HG02852 (cell line): Measurements from ENCODE around the gene GPR39.

ENCODE experiments used
- ATAC-seq: cut with Tn5 transposase; IDR thresholded peaks from one replicate; pipeline ENCODE4 v1.9.1; 2021; ENCODE audit warnings: mild to moderate bottlenecking, moderate library complexity; ENCODE audit not compliant: unreplicated experiment

The GPR39 gene

DNA sequence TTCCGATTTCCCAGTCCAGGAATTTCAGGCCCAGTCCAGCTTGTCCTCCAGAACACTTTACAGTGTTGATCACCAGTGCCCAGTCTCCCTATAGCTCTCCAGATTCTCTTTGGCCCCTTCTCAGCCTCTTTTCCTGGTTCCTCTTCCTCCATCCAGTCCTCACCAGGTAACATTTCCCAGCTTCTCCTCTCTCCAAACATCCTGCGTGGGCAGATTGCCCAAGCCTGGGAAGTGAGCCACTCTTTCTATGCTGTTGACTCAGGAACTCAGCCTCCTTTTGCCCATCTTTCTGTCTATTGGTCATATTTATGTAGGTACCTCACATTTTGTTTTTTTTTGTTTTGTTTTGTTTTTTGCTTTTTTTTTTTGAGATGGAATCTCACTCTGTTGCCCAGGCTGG, 144.0 kb downstream of the GPR39 start:
- no peak for ATAC-seq

DNA sequence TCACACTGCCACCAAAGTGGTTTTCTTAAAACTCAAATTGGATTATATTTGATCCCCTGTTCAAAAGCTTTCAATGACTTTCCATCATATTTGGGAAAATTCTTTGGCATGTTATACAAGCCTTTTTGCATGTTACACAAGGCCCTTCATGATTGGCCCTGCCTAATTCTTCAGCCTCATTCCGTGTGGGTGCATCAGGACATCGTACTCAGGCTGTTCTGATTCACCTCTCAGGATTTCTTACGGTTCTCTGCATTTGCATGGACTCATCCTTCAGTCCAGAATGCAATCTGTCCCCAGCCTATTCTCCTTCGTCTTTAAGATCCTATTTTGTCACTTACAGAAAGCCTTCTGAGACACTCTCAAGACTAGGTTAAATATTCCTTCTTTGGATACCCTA, 145.6 kb downstream of the GPR39 start:
- ATAC-seq, result no peak

DNA sequence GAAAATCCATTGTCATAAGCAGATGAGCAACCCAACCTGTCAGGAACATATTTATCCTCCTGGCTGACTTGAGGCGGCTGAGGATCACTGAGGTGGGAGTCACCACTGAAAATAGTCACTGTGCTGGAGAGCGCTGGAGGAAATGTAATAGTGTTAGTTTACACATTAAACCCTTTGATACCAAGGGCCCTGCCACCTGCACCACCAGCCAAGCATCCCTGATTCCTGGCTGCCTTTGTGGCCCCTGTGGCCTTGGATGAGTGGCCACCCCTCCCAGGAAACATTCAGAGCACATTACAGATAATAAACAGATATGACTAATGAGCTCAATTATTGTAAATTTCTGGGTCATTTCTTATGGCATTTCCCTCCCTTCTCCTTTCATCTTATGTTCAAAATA, 147.5 kb downstream of the GPR39 start:
- no peak for ATAC-seq

DNA sequence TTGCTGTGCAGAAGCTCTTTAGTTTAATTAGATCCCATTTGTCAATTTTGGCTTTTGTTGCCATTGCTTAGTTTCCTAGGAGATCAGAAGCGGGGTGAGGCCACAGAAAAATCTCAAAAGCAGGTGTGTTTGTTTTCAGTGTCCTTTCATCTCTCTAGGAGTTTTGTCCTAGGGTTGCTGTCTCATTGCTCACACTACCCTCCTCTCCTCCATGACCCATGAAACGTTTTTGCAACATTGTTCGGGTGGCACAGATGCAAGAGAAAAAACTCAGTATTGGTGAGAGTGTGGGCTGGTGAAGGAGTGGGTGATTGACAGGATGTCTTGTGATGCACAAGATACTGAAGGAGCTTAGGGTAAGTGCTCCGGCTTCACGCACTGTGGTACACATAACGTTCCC, 149.8 kb downstream of the GPR39 start:
- no peak for ATAC-seq

DNA sequence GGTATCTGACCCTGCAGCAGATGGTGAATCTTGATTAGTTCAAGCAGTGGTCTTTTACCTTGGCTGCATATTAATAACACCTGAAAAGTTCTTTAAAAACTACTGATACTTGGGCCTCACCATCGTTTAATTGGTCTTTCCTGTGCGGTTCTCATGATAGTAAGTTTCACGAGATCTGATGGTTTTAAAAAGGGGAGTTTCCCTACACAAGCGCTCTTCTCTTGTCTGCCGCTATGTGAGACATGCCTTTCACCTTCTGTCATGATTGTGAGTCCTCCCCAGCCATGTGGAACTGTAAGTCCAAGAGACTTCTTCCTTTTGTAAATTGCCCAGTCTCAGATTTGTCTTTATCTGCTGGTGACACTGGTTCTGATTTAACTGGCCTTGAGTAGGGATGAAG, 151.1 kb downstream of the GPR39 start:
- ATAC-seq, result no peak

DNA sequence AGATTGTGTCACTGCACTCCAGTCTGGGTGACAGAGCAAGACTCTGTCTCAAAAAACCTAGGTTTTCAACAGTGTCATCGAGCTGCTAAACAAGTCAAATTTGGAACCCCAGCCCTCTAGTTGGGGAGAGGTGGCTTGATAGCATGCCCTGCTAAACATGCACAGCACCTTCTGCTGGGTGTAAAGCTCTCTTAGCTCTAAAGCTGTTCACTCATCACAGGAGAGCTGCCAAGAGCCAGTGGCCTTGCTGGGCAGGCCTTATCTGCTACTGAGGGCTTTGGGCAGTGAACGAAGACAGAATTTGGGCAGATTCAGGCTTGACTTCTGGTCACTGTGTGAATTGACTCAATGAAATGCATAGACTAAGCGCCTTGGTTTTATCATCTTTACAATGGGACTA, 152.1 kb downstream of the GPR39 start:
- ATAC-seq, result no peak

DNA sequence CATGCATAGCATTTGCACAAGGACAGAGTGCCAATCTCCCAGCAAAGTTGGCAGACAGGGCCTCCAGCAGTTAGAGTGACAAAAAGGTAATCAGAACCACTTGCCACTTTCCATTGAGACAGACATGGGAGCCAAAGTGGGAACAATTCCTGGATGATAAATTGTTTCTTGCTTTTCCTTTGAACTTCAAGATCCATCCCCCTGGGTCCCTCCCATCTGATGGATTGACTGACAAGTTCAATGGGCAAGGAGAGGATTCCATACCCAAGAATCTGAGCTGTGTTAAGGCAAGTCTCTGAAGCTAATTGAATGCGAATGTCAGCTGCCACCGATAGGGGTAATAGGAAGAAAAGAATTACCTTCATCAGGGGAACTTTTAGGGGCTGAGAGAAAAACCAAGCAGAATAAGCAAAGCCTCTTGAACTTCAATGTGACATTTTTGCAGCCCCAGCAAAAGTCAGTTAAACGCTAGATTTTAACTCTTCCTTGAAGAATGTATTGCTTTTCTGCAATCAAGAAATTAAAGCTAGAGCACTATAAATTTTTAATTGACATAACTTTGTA, 156.9 kb downstream of the GPR39 start:
- ATAC-seq, result no peak

DNA sequence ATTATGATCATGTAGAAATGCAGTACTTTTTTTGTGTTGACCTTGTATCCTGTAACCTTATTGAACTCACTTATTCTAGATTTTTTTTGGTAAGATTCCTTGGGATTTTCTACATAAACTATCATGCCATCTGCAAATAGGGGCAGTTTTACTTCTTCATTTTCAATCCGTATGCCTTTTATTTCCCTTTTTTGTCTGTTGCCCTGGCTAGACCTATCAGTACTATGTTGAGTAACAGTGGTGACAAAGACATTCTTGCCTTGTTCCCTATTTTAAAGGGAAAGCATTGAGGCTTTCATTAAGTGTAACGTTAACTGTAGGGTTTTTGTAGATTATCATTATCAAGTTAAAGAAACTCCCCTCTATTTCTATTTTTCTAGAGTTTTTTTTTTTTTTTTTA, 161.1 kb downstream of the GPR39 start:
- ATAC-seq, result no peak

DNA sequence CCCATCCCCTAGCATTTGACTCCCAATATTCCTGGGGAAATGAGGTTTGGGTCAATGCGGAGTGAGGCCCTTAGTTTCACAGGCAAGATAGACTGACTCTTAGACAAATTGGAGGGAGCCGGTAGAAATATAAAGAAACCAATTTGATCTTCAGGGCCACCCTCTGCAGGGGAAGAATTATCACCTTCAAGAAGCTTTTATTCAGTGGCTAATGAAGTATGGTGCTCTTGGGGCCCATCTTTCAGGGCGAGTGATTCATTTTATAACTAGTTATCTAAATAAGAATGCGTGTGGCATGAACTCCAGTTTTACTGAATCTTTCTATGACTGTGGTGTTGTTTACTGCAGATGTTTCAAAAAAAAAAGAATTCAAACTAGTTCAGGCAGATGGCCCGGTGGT, 165.0 kb downstream of the GPR39 start:
- no peak for ATAC-seq

DNA sequence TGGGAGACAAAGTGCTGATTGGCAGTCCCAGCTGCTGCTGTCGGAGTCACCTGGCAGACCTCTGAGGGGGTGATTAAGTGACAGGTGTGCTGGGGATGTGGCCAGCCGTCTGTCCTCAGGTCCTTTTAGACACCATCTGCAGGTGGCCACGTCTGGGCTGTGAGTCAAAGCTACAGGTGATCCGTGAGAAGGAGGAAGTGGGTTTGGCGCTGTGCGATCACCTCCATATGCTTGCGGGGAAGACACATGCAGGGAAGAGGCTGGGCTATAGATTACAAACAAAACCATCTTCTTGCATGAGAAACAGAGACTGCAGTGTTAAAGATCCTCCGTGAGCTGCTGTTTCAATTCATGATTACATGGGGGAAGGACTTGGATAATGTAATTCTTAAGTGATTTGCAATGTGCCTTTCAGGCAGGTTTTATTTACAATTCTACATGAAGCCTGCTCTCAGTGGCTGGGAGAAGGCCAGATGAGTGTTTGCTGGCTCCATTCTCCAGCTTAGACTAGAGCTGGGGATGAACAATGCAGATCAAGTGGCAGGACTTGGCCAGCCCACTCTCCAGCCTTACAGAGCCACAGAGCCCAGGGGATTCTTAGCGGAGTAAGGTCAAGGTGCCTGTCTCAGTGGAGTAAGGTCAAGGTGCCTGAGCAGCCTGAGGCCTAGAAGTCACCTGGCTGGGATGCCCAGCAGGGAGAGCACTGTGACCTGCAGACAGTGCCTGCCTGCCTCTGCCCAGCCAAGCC, 165.6 kb downstream of the GPR39 start:
- no peak for ATAC-seq

DNA sequence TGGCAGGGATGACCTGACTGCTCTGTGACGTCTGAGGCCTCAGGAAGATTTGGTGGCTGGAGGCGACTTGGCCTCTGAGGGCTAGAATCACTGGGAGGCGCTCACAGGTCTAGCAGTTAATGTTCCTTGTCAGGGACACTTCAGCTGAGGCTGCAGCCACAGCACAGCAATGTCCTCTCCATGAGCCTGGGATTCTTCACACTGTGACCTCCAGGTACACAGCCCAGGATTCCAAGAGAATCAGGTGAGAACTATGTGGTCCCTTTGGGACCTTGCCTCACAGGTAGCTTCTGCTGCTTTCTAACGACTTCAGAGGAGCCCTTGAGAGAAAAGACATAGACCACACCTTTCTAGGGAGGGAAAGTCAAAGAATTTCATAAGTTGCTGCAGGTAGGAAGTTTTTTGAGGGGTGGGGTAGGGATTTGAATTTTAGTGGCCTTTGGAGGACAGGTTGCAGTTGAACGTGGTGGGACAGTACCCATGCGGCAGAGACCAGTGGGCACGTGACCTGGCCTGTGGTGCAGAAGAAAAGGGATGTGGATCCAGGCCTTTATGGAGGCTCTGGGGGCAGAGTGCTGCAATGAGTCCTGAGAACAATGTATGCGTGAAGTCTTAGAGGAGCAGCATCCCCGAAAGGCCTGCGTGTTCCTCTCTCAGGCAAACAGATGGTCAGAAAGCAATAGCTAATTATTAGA, 167.2 kb downstream of the GPR39 start:
- ATAC-seq, result no peak

DNA sequence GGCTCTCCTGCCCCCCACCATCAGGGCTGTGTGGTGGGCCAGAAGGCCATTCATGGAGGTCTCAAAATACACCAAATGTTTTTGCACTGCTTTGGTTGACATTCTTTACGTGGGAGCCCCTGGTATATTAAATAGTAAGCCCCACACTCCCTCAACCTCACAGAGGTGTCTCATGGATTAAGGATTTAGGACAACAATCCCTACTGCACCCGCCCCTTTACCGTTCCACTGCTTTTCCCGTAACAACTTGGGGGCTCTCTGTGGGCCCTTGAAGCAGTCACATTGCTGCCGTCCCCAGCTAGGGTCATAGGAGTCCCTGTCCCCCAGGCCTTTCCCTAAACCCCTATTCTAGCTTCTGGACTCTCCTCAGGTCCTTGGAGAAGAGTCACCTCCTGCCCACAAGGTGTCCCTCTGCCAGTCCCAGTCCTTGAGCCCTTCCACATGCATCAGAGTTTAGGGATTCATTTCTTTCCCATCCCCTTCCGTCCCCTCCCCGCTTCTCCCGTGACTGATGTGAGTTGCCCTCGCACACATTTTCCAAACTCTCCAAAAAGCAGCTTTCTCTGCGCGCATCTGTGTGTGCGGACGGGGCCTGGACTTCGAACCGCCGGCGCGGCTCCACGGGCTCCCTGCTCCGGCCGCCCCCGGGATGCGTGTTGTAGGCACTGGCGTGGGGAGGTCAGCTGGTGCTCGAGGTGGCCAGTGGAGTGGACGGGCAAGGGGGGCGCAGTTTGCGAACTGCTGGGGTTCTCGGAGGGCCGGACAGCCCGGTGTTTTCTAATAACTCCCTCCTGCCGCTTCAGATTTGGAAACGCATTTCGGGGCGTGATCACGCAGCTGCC, 168.6 kb downstream of the GPR39 start:
- ATAC-seq, result no peak

DNA sequence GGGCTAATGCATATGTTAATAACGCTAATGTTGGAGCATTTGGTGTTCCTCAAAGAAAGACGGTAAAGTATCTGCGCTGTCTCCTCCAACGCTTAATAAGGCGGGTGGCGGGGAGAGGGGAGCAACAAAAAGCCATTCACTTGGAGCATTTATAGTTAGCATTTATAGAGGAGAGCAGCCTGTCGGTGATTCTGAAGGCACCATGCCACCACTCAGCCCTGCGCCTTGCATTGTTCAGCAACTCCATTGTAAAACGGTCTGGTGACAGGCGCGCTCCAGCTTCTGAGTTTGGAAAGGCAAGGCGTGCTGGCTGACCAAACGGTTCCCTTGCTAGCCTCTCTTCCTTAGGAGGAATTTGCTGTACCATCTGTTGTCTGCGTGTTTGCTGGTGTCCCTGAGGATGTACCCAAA, 169.5 kb downstream of the GPR39 start:
- no peak for ATAC-seq

DNA sequence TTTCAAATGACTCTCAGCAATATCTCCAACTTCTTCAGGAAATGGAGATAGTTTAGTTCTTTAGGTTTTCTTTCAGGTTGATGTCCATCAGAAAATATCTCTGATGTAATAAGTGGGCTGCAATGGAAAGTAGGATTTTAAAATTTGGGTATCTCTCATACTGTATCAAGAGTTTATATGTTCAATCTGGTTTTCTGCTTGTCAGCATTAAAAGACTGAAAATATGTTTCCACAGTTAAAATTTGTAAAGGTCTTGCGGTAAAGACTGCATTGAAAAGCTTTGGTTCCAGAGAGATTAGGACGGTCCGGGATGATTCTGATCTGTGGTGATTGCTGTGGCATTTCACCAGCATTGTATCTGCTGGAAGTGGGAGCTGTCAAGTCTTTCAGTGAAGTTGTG, 170.2 kb downstream of the GPR39 start:
- no peak for ATAC-seq

DNA sequence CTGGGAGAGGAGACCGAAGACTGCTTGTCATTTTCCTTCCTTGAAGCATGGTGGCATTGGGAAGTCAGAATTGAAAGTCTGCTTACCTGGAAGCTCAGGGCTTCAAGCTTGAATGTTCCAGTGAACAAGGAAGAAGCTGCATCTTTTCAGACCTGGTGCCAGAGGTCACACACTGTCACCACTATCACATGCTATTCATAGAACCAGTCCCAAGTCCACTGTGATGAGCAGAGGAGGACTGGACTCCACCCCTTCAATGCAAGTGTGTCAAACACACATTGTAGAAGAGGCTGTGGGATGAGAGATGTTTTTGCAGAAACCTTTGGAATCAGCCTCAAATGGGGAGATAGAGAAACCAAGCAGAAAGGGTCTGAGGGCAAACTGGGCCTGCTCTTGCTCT, 172.0 kb downstream of the GPR39 start:
- ATAC-seq, result no peak

DNA sequence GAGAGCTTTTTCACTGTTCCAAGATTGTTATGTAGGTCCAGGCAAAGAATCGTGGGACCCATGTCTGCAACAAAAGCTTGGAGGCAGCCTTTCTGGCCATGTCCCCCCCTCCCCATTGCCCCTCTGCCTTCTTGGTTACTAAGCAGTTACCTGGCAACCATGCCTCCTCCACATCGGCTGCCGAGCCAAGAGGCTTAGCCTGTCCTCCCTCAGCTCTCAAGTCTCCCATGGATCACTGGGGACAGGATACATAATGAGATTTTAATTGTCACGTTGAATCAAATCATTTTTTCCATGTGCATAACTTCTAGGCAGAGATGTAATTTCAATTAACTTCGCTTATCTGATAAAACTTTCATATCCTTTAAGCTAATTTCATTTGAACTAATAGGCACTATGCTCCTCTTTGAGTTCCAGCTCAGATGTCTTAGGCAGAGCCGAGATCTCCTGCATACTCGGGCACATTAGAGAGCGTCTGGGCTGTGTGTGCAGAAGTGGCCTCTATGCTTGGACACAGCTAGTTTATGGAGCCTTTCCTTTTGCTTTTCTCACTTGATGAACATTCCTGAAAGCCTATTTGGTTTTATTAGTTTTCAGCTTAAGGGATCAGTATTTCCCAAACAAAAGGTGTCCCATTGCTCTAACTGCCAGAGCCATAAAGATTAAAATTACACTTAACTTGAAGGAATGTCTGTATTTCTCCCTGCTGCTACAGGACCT, 172.7 kb downstream of the GPR39 start:
- ATAC-seq, result no peak

DNA sequence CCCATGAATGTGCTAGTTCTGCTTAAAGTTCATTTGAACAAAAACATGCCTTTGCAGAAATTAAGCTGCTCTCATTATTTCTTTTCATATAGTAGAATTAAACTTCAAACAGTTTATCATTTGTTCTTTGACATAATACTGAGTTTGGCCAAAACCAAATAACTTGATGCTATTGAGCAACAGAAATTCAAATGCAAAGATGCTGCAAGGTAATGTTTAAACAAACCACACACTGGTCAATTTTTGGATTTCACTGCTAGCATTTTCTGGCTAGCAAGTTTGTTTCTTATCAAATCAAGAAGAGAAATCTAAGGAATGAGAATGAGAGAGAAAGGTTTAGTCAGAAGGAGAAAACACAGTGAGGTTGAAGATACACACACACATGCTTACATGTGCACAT, 173.4 kb downstream of the GPR39 start:
- no peak for ATAC-seq

DNA sequence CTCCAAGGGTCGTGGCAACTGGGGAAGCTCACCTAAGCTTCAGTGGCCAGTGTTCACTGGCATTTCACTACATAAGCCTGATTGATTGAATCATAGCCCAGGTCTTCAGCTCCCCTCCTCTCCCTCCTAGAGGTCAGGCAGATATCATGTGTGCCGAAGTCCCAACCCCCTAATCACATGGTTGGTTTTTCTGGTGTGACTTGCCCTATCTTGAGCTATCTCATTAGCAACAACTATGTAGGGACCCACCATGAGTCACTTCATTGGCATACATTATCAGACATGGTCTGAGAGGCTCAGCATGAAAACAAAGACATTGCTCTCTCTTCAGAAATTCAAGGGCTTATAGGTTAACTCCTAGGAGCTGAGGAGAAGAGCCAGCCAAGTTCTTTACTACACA, 176.6 kb downstream of the GPR39 start:
- ATAC-seq, result no peak

DNA sequence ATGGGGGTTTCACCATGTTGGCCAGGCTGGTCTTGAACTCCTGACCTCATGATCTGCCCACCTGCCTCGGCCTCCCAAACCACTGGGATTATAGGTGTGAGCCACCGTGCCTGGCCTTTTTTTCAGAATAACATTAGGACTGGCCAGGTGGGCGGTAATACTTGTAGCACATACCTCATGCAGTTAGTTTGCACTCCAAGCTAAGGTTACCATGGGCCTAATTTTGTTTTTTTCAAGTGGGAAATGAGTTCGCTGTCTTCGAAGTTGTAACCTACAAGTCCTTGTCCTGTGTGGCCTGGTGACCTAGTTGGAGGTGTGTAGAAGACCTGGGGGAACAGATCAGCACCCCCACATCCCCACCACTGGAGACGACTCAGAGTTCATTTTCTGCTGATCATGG, 178.6 kb downstream of the GPR39 start:
- no peak for ATAC-seq

DNA sequence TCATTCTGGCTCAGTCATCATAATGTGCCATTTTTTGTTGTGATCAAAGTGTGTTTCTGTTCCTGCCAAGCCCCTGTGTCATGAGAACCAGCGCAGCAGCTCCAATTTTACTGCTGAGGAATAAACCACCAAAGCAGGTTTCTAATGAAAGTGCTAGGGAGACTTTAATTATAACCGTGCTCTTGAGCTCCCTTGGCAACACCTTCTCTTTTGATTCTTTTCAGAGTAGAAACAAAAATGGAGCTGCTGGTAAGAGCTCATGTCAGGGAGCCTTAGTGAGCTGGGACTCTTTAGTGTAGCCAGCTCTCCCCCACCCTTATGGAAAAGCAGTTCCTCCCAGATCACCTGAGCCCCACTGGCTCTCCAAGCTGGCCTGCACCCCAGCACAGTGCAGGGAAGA, 179.1 kb downstream of the GPR39 start:
- ATAC-seq, result no peak

DNA sequence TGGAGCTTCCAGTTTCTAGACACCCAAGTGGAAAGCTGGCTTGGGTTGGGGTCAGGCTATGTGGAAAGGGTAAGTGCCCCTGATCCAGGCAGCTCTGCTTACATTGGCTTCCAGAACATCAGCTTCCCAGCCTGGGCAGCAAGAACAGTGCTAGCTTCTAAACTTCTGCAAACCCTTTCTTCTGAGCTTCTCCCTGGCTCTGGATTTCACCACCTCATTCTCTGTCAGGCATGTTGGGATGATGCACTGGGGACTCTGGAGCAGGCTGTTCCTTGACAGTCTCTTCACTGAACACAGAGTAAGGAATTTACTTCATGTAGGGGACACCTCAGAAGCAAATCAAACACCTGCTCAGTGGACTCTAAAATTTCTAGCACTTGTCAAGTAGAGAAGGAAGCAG, 180.6 kb downstream of the GPR39 start:
- no peak for ATAC-seq
